Hematopoietic multipotent progenitor cell treated with erythropoietin and hydrocortisone succinate and interleukin-3 and kit ligand, for 4 days (in vitro differentiated cells): ENCODE data around the gene LCMT2.
"Not testable (repeated sequence)": the region's sequence is repeated elsewhere in the genome, so short reads cannot be mapped to it uniquely, and the experiment has no call there.

Experiments used
- DNase-seq: peaks from one replicate; pipeline ENCODE4 v3.0.0-alpha.2; 2015

The LCMT2 gene

GRCh38 chr15:43316016-43316970 is 14.1 kb downstream of the LCMT2 start:
- no peak for DNase-seq

GRCh38 chr15:43314171-43314570 is 16.2 kb downstream of the LCMT2 start:
- no peak for DNase-seq

GRCh38 chr15:43312378-43312777 is 18.0 kb downstream of the LCMT2 start:
- DNase-seq = no peak

GRCh38 chr15:43302205-43302817 is 28.1 kb downstream of the LCMT2 start, which contains the start of gene TGM7:
TSS of gene TGM7 (minus strand) at chr15:43302255.
- DNase-seq = no peak

GRCh38 chr15:43299884-43300283 is 30.5 kb downstream of the LCMT2 start:
- no peak for DNase-seq

- DNase-seq = no peak
Measured at GRCh38 chr15:43299411-43299810, 31.0 kb downstream of the LCMT2 start.

- DNase-seq = no peak
Measured at GRCh38 chr15:43294091-43294706, 36.2 kb downstream of the LCMT2 start.

GRCh38 chr15:43293432-43293831 is 36.9 kb downstream of the LCMT2 start:
- peak; percentile 42 for DNase-seq

- no peak for DNase-seq
Measured at GRCh38 chr15:43292375-43293078, 37.8 kb downstream of the LCMT2 start.

GRCh38 chr15:43289656-43290055 is 40.7 kb downstream of the LCMT2 start:
- DNase-seq = not testable (repeated sequence)

GRCh38 chr15:43287254-43287653 is 43.1 kb downstream of the LCMT2 start:
- DNase-seq = no peak

- no peak for DNase-seq
Measured at GRCh38 chr15:43286074-43286473, 44.3 kb downstream of the LCMT2 start.

- DNase-seq = peak; percentile 88
Measured at GRCh38 chr15:43285609-43286037, 44.8 kb downstream of the LCMT2 start.

- no peak for DNase-seq
Measured at GRCh38 chr15:43283526-43283925, 46.8 kb downstream of the LCMT2 start.

- DNase-seq = no peak
Measured at GRCh38 chr15:43281926-43282602, 48.3 kb downstream of the LCMT2 start.

GRCh38 chr15:43280996-43281395 is 49.4 kb downstream of the LCMT2 start:
- DNase-seq = no peak

- DNase-seq = no peak
Measured at GRCh38 chr15:43279496-43279895, 50.9 kb downstream of the LCMT2 start.

- DNase-seq = no peak
Measured at GRCh38 chr15:43278869-43279268, 51.5 kb downstream of the LCMT2 start.

GRCh38 chr15:43277901-43278300 is 52.5 kb downstream of the LCMT2 start:
- DNase-seq = no peak

- DNase-seq = no peak
Measured at GRCh38 chr15:43277231-43277823, 53.0 kb downstream of the LCMT2 start.

GRCh38 chr15:43276563-43277200 is 53.7 kb downstream of the LCMT2 start:
- no peak for DNase-seq
